H9 (cell line): Measurements from ENCODE around the gene CREB5. TPM values are rescaled to one million over a fixed set of nuclear protein-coding genes. Genes with fewer than 3 reads are reported as not detected.

Source experiments
- DNase-seq: peaks from one replicate; pipeline ENCODE4 v3.0.0-alpha.2; 2017
- H2AFZ ChIP-seq: one replicate; pipeline ENCODE4 v1.6.1; 2013; ENCODE audit warnings: mild to moderate bottlenecking, low read length, control low read depth, moderate library complexity
- H2AK5ac ChIP-seq: 2 replicates; pipeline ENCODE4 v1.6.1; 2013; ENCODE audit warnings: low read length, control low read depth, mixed read lengths; ENCODE audit not compliant: insufficient read length
- H2BK120ac ChIP-seq: one replicate; pipeline ENCODE4 v1.6.1; 2013; ENCODE audit warnings: low read depth, mild to moderate bottlenecking, low read length, control low read depth, inconsistent platforms; ENCODE audit not compliant: poor library complexity, severe bottlenecking
- H2BK12ac ChIP-seq: 2 replicates; pipeline ENCODE4 v1.6.1; 2013; ENCODE audit warnings: low read length, control low read depth, mixed read lengths, low read depth; ENCODE audit not compliant: insufficient read length
- H2BK15ac ChIP-seq: 2 replicates; pipeline ENCODE4 v1.6.1; 2013; ENCODE audit warnings: low read depth, low read length, control low read depth
- H2BK20ac ChIP-seq: one replicate; pipeline ENCODE4 v1.6.1; 2013; ENCODE audit warnings: low read depth, mild to moderate bottlenecking, low read length, control low read depth, inconsistent platforms; ENCODE audit not compliant: poor library complexity, severe bottlenecking
- H2BK5ac ChIP-seq: 2 replicates; pipeline ENCODE4 v1.6.1; 2013; ENCODE audit warnings: low read length, control low read depth, mixed read lengths; ENCODE audit not compliant: insufficient read length
- H3K14ac ChIP-seq: 2 replicates; pipeline ENCODE4 v1.6.1; 2013; ENCODE audit warnings: low read length, control low read depth; ENCODE audit not compliant: insufficient read depth
- H3K18ac ChIP-seq: 2 replicates; pipeline ENCODE4 v1.6.1; 2013; ENCODE audit warnings: low read depth, mild to moderate bottlenecking, mixed read lengths, low read length, control low read depth; ENCODE audit not compliant: insufficient read length
- H3K23ac ChIP-seq: 2 replicates; pipeline ENCODE4 v1.6.1; 2013; ENCODE audit warnings: low read length, control low read depth, mixed read lengths, low read depth; ENCODE audit not compliant: insufficient read length
- H3K23me2 ChIP-seq: 2 replicates; pipeline ENCODE4 v1.6.1; 2013; ENCODE audit warnings: low read depth, mild to moderate bottlenecking, mixed read lengths, low read length, control low read depth; ENCODE audit not compliant: insufficient read length, poor library complexity, severe bottlenecking
- H3K27ac ChIP-seq: 2 replicates; pipeline ENCODE4 v1.5.1; 2013; ENCODE audit warnings: low read length, control low read depth, mixed read lengths, low read depth; ENCODE audit not compliant: insufficient read length
- H3K27me3 ChIP-seq: 2 replicates; pipeline ENCODE4 v1.6.1; 2013; ENCODE audit warnings: low read length, control low read depth, inconsistent platforms; ENCODE audit not compliant: insufficient read depth
- H3K4ac ChIP-seq: 2 replicates; pipeline ENCODE4 v1.6.1; 2013; ENCODE audit warnings: low read depth, mild to moderate bottlenecking, control low read depth, inconsistent platforms, low read length, moderate library complexity
- H3K4me1 ChIP-seq: 2 replicates; pipeline ENCODE4 v1.6.1; 2013; ENCODE audit warnings: low read length, control low read depth, inconsistent platforms; ENCODE audit not compliant: insufficient read depth
- H3K4me2 ChIP-seq: 2 replicates; pipeline ENCODE4 v1.6.1; 2013; ENCODE audit warnings: low read length, control low read depth, mixed read lengths; ENCODE audit not compliant: insufficient read length, insufficient read depth
- H3K56ac ChIP-seq: 2 replicates; pipeline ENCODE4 v1.6.1; 2013; ENCODE audit warnings: low read depth, mild to moderate bottlenecking, mixed read lengths, low read length, control low read depth; ENCODE audit not compliant: insufficient read length
- H3K79me1 ChIP-seq: 2 replicates; pipeline ENCODE4 v1.6.1; 2013; ENCODE audit warnings: low read depth, mild to moderate bottlenecking, moderate library complexity, low read length, control low read depth, inconsistent platforms; ENCODE audit not compliant: insufficient read depth, poor library complexity, severe bottlenecking
- H3K79me2 ChIP-seq: 2 replicates; pipeline ENCODE4 v1.6.1; 2013; ENCODE audit warnings: low read length, control low read depth, inconsistent platforms; ENCODE audit not compliant: insufficient read depth
- H3K9ac ChIP-seq: 2 replicates; pipeline ENCODE4 v1.6.1; 2013; ENCODE audit warnings: low read length, control low read depth, mixed read lengths; ENCODE audit not compliant: insufficient read length; ENCODE audit errors: extremely low read depth
- H3K9me3 ChIP-seq: one replicate; pipeline ENCODE4 v1.6.1; 2013; ENCODE audit warnings: low read depth, low read length, inconsistent platforms; ENCODE audit not compliant: control insufficient read depth
- H3T11ph ChIP-seq: one replicate; pipeline ENCODE4 v1.6.1; 2013; ENCODE audit warnings: mild to moderate bottlenecking, low read length, control low read depth, inconsistent platforms
- H4K20me1 ChIP-seq: one replicate; pipeline ENCODE4 v1.6.1; 2013; ENCODE audit not compliant: control insufficient read depth, insufficient read length, insufficient read depth
- H4K5ac ChIP-seq: 2 replicates; pipeline ENCODE4 v1.6.1; 2013; ENCODE audit warnings: low read depth, mild to moderate bottlenecking, mixed read lengths, low read length, control low read depth; ENCODE audit not compliant: insufficient read length
- H4K8ac ChIP-seq: replicated peaks from 2 replicates; pipeline ENCODE4 v1.6.1; 2013; ENCODE audit warnings: low read length, control low read depth, mixed read lengths, low read depth; ENCODE audit not compliant: insufficient read length
- H4K91ac ChIP-seq: 2 replicates; pipeline ENCODE4 v1.6.1; 2013; ENCODE audit warnings: low read depth, mild to moderate bottlenecking, moderate library complexity, mixed read lengths, low read length, control low read depth; ENCODE audit not compliant: insufficient read length
- H3K27ac Mint-ChIP-seq, 3 experiments: 2 replicates in 2 of 3; 3 replicates in 1 of 3; pipeline ENCODE4 v1.8.0; 2020 to 2021; ENCODE audit warnings: mixed read lengths in 3 of 3, mild to moderate bottlenecking in 1 of 3, moderate library complexity in 1 of 3
- H3K27me3 Mint-ChIP-seq: 2 replicates; pipeline ENCODE4 v1.8.0; 2021; ENCODE audit warnings: low read depth, mild to moderate bottlenecking, moderate library complexity, mixed read lengths
- H3K36me3 Mint-ChIP-seq, 3 experiments: 2 replicates in 2 of 3; 3 replicates in 1 of 3; pipeline ENCODE4 v1.8.0; 2020 to 2021; ENCODE audit warnings: low read depth in 3 of 3, mixed read lengths in 3 of 3; ENCODE audit not compliant: insufficient read depth in 1 of 3
- H3K4me1 Mint-ChIP-seq, 2 experiments: 2 replicates each; pipeline ENCODE4 v1.8.0; 2020; ENCODE audit warnings: mixed read lengths in 2 of 2
- H3K4me3 Mint-ChIP-seq, 2 experiments: 2 replicates in 1 of 2; 3 replicates in 1 of 2; pipeline ENCODE4 v1.8.0; 2020 to 2021; ENCODE audit warnings: mild to moderate bottlenecking in 2 of 2, mixed read lengths in 2 of 2, moderate library complexity in 1 of 2
- H3K9me3 Mint-ChIP-seq, 2 experiments: 2 replicates in 1 of 2; 3 replicates in 1 of 2; pipeline ENCODE4 v1.8.0; 2020; ENCODE audit warnings: mild to moderate bottlenecking in 2 of 2, mixed read lengths in 2 of 2, moderate library complexity in 1 of 2
- CTCF ChIP-seq: fragments of 200-600 bp; sonication (generic); conservative IDR thresholded peaks from 3 replicates; pipeline ENCODE4 v1.8.0; 2021; ENCODE audit warnings: antibody characterized with exemption, mild to moderate bottlenecking
- WGBS: extraction: QIAGEN DNeasy Blood & Tissue Kit; methylation state at CpG from one replicate; pipeline ENCODE4 v1.1.7; 2013; ENCODE audit warnings: missing lambda C conversion rate, low lambda C conversion rate, mixed read lengths; ENCODE audit not compliant: insufficient read length; ENCODE audit errors: extremely low coverage; 5-methylcytosine and 5-hydroxymethylcytosine counted together
- total RNA-seq: library from RNA; stranded (reverse); gene quantifications from 2 replicates; pipeline ENCODE4 v1.2.1, GENCODE V29; 2021

CREB5 gene
- total RNA-seq, 1 experiment from 2014 or later, result 4.0 TPM

- Mint-ChIP-seq H3K4me3 (no peak overlapping the region), H3K36me3 (no peaks in the 10 kb centered on the region), H3K27me3 (no peaks in the 10 kb centered on the region; the same call in 1 of the 2 replicates), H3K27ac (no peak overlapping the region), H3K4me1 (peaks cover 23 to 36% of the 10 kb centered on the region in 2 experiments), H3K9me3 (no peaks in the 10 kb centered on the region)
- H3T11ph ChIP-seq, result no peak overlapping the region
- no peak overlapping the region for H2BK20ac ChIP-seq
- H4K20me1 ChIP-seq, result no peaks in the 10 kb centered on the region
- no peak overlapping the region for H4K5ac ChIP-seq
- H3K27me3 ChIP-seq, result no peaks in the 10 kb centered on the region
- H3K23me2 ChIP-seq, result no peaks in the 10 kb centered on the region
- H3K14ac ChIP-seq, result no peak overlapping the region
- no peak for TF ChIP-seq CTCF
- H2BK120ac ChIP-seq, result no peak overlapping the region
- no peak overlapping the region for H3K27ac ChIP-seq
- no peak overlapping the region for H4K91ac ChIP-seq
- DNase-seq, result no peak
- H3K9me3 ChIP-seq, result no peaks in the 10 kb centered on the region
- no peaks in the 10 kb centered on the region for H3K79me1 ChIP-seq
- H2BK12ac ChIP-seq, result no peak overlapping the region
- H3K79me2 ChIP-seq, result no peaks in the 10 kb centered on the region
- peaks cover 12% of the 10 kb centered on the region; the same call in 1 of the 2 replicates for H3K4me1 ChIP-seq
- H2BK5ac ChIP-seq, result no peak overlapping the region
- H2AFZ ChIP-seq, result no peak overlapping the region
- H4K8ac ChIP-seq, result no peak overlapping the region
- no peak overlapping the region for H3K56ac ChIP-seq
- no peak overlapping the region for H3K4ac ChIP-seq
- no peak overlapping the region for H3K4me2 ChIP-seq
- no peak overlapping the region for H2BK15ac ChIP-seq
- no peak overlapping the region for H2AK5ac ChIP-seq
- no peak overlapping the region for H3K18ac ChIP-seq
- no peak overlapping the region for H3K23ac ChIP-seq
- no peak overlapping the region for H3K9ac ChIP-seq
- no CpG with 5 or more reads among the region's 3 CpGs for WGBS
Measured at GRCh38 chr7:28477041-28477442, 64.7 kb downstream of the CREB5 start.
